Fibroblast of lung (primary cell): ENCODE data around the gene SEMA4G. TPM values are rescaled to one million over a fixed set of nuclear protein-coding genes. Genes with fewer than 3 reads are reported as not detected.

ENCODE experiments used
- DNase-seq, 2 donors: peaks; one replicate each; pipeline versions ENCODE4 v3.0.0 to v3.0.0-alpha.2; 2010; ENCODE audit warnings: low read depth in 2 of 2
- H2AFZ ChIP-seq: 2 replicates; pipeline ENCODE4 v1.5.1; 2012; ENCODE audit warnings: low read length, control low read depth, inconsistent platforms
- H3K27ac ChIP-seq: 2 replicates; pipeline ENCODE4 v1.5.1; 2011; ENCODE audit warnings: low read length, control low read depth; ENCODE audit not compliant: insufficient read depth
- H3K27me3 ChIP-seq: 2 replicates; pipeline ENCODE4 v1.5.1; 2011; ENCODE audit warnings: mild to moderate bottlenecking, low read length; ENCODE audit not compliant: control insufficient read depth, insufficient read depth
- H3K36me3 ChIP-seq: 2 replicates; pipeline ENCODE4 v1.5.1; 2011; ENCODE audit warnings: low read length; ENCODE audit not compliant: control insufficient read depth, insufficient read depth
- H3K4me1 ChIP-seq: 2 replicates; pipeline ENCODE4 v1.5.1; 2011; ENCODE audit warnings: low read length; ENCODE audit not compliant: control insufficient read depth, insufficient read depth; ENCODE audit errors: extremely low read depth
- H3K4me2 ChIP-seq: 2 replicates; pipeline ENCODE4 v1.5.1; 2011; ENCODE audit warnings: low read length, control low read depth; ENCODE audit not compliant: insufficient read depth; ENCODE audit errors: extremely low read depth
- H3K4me3 ChIP-seq, 4 experiments: fragments of 200-600 bp in 1 of 4; sonication (generic) in 1 of 4; replicated peaks in 1 of 4; 2 replicates each; pipeline ENCODE4 v1.5.1; 2011 to 2016; ENCODE audit warnings: low read length in 4 of 4, low read depth in 3 of 4, mild to moderate bottlenecking in 3 of 4, control low read depth in 2 of 4, inconsistent platforms in 1 of 4, mixed read lengths in 1 of 4; ENCODE audit not compliant: insufficient read depth in 1 of 4; ENCODE audit errors: control extremely low read depth in 1 of 4
- H3K79me2 ChIP-seq: 2 replicates; pipeline ENCODE4 v1.5.1; 2012; ENCODE audit warnings: mild to moderate bottlenecking, low read length, inconsistent platforms; ENCODE audit not compliant: control insufficient read depth, insufficient read depth
- H3K9ac ChIP-seq: 2 replicates; pipeline ENCODE4 v1.5.1; 2011; ENCODE audit warnings: mild to moderate bottlenecking, low read length, control low read depth; ENCODE audit not compliant: insufficient read depth
- H3K9me3 ChIP-seq: 2 replicates; pipeline ENCODE4 v1.5.1; 2012; ENCODE audit warnings: low read depth, low read length; ENCODE audit not compliant: control insufficient read depth, insufficient read depth
- H4K20me1 ChIP-seq: 2 replicates; pipeline ENCODE4 v1.5.1; 2011; ENCODE audit warnings: low read length; ENCODE audit not compliant: control insufficient read depth, insufficient read depth; ENCODE audit errors: extremely low read depth
- EZH2 ChIP-seq: IDR thresholded peaks from 2 replicates; pipeline ENCODE4 v1.5.1; 2012; ENCODE audit warnings: low read length, control low read depth, mild to moderate bottlenecking; ENCODE audit errors: missing control alignments
- polyA plus RNA-seq, 2 donors: library from polyadenylated mRNA; depleted of rRNA in 1 of 2; stranded (reverse) in 1 of 2; unstranded in 1 of 2; fragments of >200 nt; gene quantifications; 2 replicates each; pipeline ENCODE4 v1.2.1, GENCODE V29; 2011 to 2012; ENCODE audit warnings: missing spikeins in 1 of 2
- total RNA-seq: library from RNA; depleted of rRNA; stranded (reverse); fragments of >200 nt; gene quantifications from 2 replicates; pipeline ENCODE4 v1.2.1, GENCODE V29; 2014
- TF ChIP-seq, protein P1 (sequence below), 2 donors: IDR thresholded peaks in 1 of 2; conservative IDR thresholded peaks in 1 of 2; 1 replicate in 1 of 2; 2 replicates in 1 of 2; pipeline ENCODE4 v1.5.1; 2011 to 2012; ENCODE audit warnings: low read length in 2 of 2, control low read depth in 1 of 2, inconsistent platforms in 1 of 2, low read depth in 1 of 2, mild to moderate bottlenecking in 1 of 2

SEMA4G gene
- total and polyA plus RNA-seq, 2 donors (not counting 1 experiment from before 2014, with no cell fraction given): 1.8 to 3.2 TPM

DNA sequence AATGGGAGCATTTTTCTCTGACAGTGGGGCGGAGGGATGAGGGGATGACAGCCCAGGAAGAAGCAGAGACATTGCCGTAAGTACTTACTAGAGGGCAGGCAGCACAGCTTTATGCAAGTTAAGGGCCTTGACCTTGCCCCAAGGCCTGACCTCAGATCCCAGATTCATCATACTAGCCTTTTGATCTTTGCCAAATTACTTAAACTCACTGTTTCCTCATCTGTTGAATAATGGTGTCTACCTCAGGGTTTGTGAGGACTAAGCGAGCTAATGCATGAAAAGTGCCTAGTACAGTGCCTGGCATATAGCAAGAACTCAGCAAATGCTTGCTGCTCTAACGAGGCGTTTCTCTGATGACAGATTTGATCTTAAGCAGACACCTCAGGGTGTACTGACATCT lies 3.5 kb upstream of the SEMA4G start:
- no peaks in the 10 kb centered on the region for H3K27me3 ChIP-seq
- H3K36me3 ChIP-seq: peaks cover 2% of the 10 kb centered on the region
- TF ChIP-seq, protein P1, sequence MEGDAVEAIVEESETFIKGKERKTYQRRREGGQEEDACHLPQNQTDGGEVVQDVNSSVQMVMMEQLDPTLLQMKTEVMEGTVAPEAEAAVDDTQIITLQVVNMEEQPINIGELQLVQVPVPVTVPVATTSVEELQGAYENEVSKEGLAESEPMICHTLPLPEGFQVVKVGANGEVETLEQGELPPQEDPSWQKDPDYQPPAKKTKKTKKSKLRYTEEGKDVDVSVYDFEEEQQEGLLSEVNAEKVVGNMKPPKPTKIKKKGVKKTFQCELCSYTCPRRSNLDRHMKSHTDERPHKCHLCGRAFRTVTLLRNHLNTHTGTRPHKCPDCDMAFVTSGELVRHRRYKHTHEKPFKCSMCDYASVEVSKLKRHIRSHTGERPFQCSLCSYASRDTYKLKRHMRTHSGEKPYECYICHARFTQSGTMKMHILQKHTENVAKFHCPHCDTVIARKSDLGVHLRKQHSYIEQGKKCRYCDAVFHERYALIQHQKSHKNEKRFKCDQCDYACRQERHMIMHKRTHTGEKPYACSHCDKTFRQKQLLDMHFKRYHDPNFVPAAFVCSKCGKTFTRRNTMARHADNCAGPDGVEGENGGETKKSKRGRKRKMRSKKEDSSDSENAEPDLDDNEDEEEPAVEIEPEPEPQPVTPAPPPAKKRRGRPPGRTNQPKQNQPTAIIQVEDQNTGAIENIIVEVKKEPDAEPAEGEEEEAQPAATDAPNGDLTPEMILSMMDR (conservative IDR thresholded peaks at IDR 0.05 in 1 of 2, IDR thresholded peaks at IDR 0.05 in 1 of 2; ENCODE audit: low read depth in 1 of 2, low read length in 2 of 2): no peak
- no peak for TF ChIP-seq EZH2

DNA sequence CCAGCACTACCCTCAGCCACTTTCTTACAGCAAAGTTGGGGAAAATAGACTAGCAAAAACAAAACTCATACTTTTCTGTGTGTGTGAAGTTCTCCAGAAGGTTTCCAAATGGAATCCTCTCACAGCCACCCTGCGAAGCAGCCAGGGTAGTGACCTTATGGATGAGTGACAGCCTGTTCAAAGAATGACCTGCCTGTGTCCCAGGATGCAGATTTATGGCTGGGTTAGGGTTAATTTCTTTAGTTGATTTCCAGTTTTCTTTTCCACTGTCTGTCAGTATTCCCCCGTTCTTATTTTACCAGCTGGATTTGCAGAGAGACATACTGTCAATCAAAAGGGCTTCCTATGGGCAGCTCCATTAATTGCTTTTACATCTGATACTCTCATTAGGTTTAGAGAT lies 2.4 kb upstream of the SEMA4G start:
- DNase-seq: no peak
- peaks cover 3% of the 10 kb centered on the region for H3K4me1 ChIP-seq
- H2AFZ ChIP-seq: no peak overlapping the region
- H3K9ac ChIP-seq: no peak overlapping the region
- no peaks in the 10 kb centered on the region for H3K27me3 ChIP-seq
- no peaks in the 10 kb centered on the region for H3K79me2 ChIP-seq
- no peaks in the 10 kb centered on the region for H4K20me1 ChIP-seq
- no peaks in the 10 kb centered on the region for H3K9me3 ChIP-seq
- H3K27ac ChIP-seq: no peak overlapping the region
- no peak overlapping the region for H3K4me2 ChIP-seq
- no peak overlapping the region for H3K4me3 ChIP-seq
- TF ChIP-seq EZH2: no peak
- TF ChIP-seq, protein P1 (conservative IDR thresholded peaks at IDR 0.05 in 1 of 2, IDR thresholded peaks at IDR 0.05 in 1 of 2; ENCODE audit: low read depth in 1 of 2, low read length in 2 of 2): no peak
- H3K36me3 ChIP-seq: peaks cover 2% of the 10 kb centered on the region

More for the DNA sequence above, 3.5 kb upstream of the SEMA4G start:
- Histone ChIP-seq H3K79me2 (no peaks in the 10 kb centered on the region), H3K4me2 (no peak overlapping the region), H3K9me3 (no peaks in the 10 kb centered on the region), H3K27ac (no peak overlapping the region), H3K4me1 (peaks cover 3% of the 10 kb centered on the region), H3K4me3 (no peak overlapping the region), H4K20me1 (no peaks in the 10 kb centered on the region), H2AFZ (no peak overlapping the region), H3K9ac (no peak overlapping the region)
- DNase-seq: no peak

DNA sequence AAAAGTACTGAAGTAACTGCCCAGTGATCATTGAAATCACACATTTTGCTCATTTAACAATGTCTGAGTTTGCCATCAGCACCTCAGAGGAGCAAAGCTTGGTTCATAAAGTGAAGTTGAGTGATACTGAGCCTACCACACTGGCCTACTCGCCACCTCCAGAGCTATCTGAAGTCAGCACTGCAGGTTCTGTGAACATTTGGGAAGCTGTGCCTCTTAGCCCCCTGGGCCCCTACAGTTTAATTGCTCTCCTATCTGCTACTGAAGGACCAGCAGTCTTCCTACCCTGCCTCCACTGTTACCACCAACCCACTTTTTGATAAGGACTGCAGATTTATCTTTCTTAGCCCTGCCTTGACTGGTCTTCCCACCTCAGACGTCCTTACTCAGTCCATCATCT lies 2.0 kb upstream of the SEMA4G start:
- no peak for DNase-seq
- no peak overlapping the region for H3K27ac ChIP-seq

More for the DNA sequence above, 2.0 kb upstream of the SEMA4G start:
- Histone ChIP-seq H3K4me3 (no peak overlapping the region), H3K9me3 (no peaks in the 10 kb centered on the region), H3K79me2 (no peaks in the 10 kb centered on the region), H3K9ac (no peak overlapping the region), H3K4me1 (peaks cover 3% of the 10 kb centered on the region), H3K36me3 (peaks cover 2% of the 10 kb centered on the region), H4K20me1 (no peaks in the 10 kb centered on the region), H3K4me2 (no peak overlapping the region), H2AFZ (no peak overlapping the region), H3K27me3 (no peaks in the 10 kb centered on the region)
- TF ChIP-seq EZH2: no peak
- TF ChIP-seq, protein P1 (conservative IDR thresholded peaks at IDR 0.05 in 1 of 2, IDR thresholded peaks at IDR 0.05 in 1 of 2; ENCODE audit: low read depth in 1 of 2, low read length in 2 of 2): no peak
